RWPE2 (cell line): ENCODE data around the gene GAB2.

Experiments
- ATAC-seq: fragments of 200-7000 bp; cut with Tn5 transposase; 3 replicates; pipeline ENCODE4 v1.9.1; 2021; ENCODE audit warnings: low read depth
- DNase-seq: peaks from one replicate; pipeline ENCODE4 v3.0.0-alpha.2; 2020; ENCODE audit warnings: low spot score
- H3K27ac ChIP-seq: fragments of 450-650 bp; 2 replicates; pipeline ENCODE4 v1.5.1; 2017; ENCODE audit warnings: mild to moderate bottlenecking; ENCODE audit not compliant: poor library complexity, severe bottlenecking
- H3K27me3 ChIP-seq: fragments of 250-450 bp; sonication (Bioruptor Pico); 2 replicates; pipeline ENCODE4 v1.5.1; 2021; ENCODE audit warnings: mild to moderate bottlenecking, moderate library complexity; ENCODE audit not compliant: insufficient read depth, poor library complexity, severe bottlenecking
- H3K36me3 ChIP-seq: fragments of 250-450 bp; sonication (Bioruptor Pico); 2 replicates; pipeline ENCODE4 v1.5.1; 2020; ENCODE audit warnings: low read depth, mild to moderate bottlenecking, moderate library complexity
- H3K4me1 ChIP-seq: fragments of 250-450 bp; sonication (Bioruptor Pico); 2 replicates; pipeline ENCODE4 v1.5.1; 2021; ENCODE audit warnings: mild to moderate bottlenecking, moderate library complexity; ENCODE audit not compliant: insufficient read depth, poor library complexity, severe bottlenecking
- H3K4me3 ChIP-seq: fragments of 250-450 bp; sonication (Bioruptor Pico); 2 replicates; pipeline ENCODE4 v1.5.1; 2021; ENCODE audit warnings: mild to moderate bottlenecking, moderate library complexity; ENCODE audit not compliant: severe bottlenecking
- H3K9me3 ChIP-seq: fragments of 250-450 bp; sonication (Bioruptor Pico); 2 replicates; pipeline ENCODE4 v1.5.1; 2021; ENCODE audit warnings: mild to moderate bottlenecking, moderate library complexity; ENCODE audit not compliant: severe bottlenecking
- CTCF ChIP-seq: fragments of 450-650 bp; IDR thresholded peaks from one replicate; pipeline ENCODE4 v1.5.1; 2017; ENCODE audit warnings: mild to moderate bottlenecking, moderate library complexity; ENCODE audit not compliant: poor library complexity, severe bottlenecking

The GAB2 gene

GRCh38 chr11:78414321-78415051, 3.1 kb downstream of the GAB2 start:
- H3K4me3 ChIP-seq, result no peak overlapping the region
- no peaks in the 10 kb centered on the region for H3K27me3 ChIP-seq
- peaks cover 5% of the 10 kb centered on the region for H3K4me1 ChIP-seq
- ATAC-seq, result no peak
- no peaks in the 10 kb centered on the region for H3K36me3 ChIP-seq
- TF ChIP-seq CTCF, result peak; percentile 83
- H3K27ac ChIP-seq, result no peak overlapping the region
- DNase-seq, result no peak
- no peaks in the 10 kb centered on the region for H3K9me3 ChIP-seq

- ATAC-seq, result no peak
- no peak for TF ChIP-seq CTCF
- Histone ChIP-seq H3K4me1 (no peaks in the 10 kb centered on the region), H3K27ac (no peak overlapping the region), H3K36me3 (no peaks in the 10 kb centered on the region), H3K9me3 (no peaks in the 10 kb centered on the region), H3K27me3 (no peaks in the 10 kb centered on the region), H3K4me3 (no peak overlapping the region)
- no peak for DNase-seq
These were observed 9.0 kb downstream of the GAB2 start for GRCh38 chr11:78408619-78409018.

- no peak for TF ChIP-seq CTCF
- Histone ChIP-seq H3K4me3 (no peak overlapping the region), H3K4me1 (no peaks in the 10 kb centered on the region), H3K9me3 (no peaks in the 10 kb centered on the region), H3K27me3 (no peaks in the 10 kb centered on the region), H3K27ac (no peak overlapping the region), H3K36me3 (no peaks in the 10 kb centered on the region)
- DNase-seq (no peak), ATAC-seq (peak; percentile 53; the same call in 1 of the 3 replicates)
These were observed 10.9 kb downstream of the GAB2 start for GRCh38 chr11:78406568-78407196.

DNA sequence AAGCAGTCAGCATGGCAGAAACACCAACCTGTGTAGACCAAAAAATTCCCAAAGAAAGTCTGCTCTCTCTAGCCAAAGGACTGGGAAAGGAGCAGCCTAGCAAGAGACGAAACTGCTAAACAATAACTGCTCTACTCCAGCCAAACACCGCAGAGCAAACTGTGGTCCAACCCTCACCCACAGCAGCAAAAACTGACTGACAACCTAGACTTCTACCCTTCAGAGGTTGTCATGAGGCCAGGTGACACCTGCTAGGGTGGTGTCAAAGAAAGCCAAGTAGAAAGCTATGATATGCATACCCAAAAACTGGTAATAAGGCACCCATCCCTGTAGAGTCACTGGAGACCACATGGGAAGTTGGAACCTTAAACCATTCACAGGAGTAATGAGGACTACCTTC, 11.8 kb downstream of the GAB2 start:
- TF ChIP-seq CTCF, result no peak

DNA sequence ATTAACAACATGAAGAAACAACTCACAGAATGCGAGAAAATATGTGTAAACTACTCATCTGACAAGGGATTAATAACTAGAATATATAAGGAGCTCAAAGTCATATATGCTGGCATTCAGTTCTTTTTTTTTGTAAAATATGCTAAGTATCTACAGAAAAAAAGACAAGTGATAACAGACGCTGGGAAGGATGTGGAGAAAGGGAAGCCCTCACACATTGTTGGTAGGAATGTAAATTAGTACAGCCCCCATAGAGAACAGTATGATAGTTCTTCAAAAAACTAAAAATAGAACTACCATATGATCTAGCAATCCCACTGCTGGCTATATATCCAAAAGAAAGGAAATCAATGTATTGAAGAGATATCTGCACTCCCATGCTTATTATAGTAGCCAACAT, 13.8 kb downstream of the GAB2 start:
- H3K27me3 ChIP-seq, result no peaks in the 10 kb centered on the region
- ATAC-seq (no peak), DNase-seq (no peak)
- no peaks in the 10 kb centered on the region for H3K36me3 ChIP-seq
- H3K4me3 ChIP-seq, result no peak overlapping the region
- H3K27ac ChIP-seq, result no peak overlapping the region
- H3K9me3 ChIP-seq, result no peaks in the 10 kb centered on the region
- TF ChIP-seq CTCF, result no peak
- H3K4me1 ChIP-seq, result no peaks in the 10 kb centered on the region

More for the DNA sequence above, 11.8 kb downstream of the GAB2 start:
- no peak for DNase-seq
- no peak for ATAC-seq
- Histone ChIP-seq H3K4me3 (no peak overlapping the region), H3K27me3 (no peaks in the 10 kb centered on the region), H3K27ac (no peak overlapping the region), H3K4me1 (no peaks in the 10 kb centered on the region), H3K9me3 (no peaks in the 10 kb centered on the region), H3K36me3 (no peaks in the 10 kb centered on the region)
